ENCODE results near the gene PARN. TPM values are rescaled to one million over a fixed set of nuclear protein-coding genes. Genes with fewer than 3 reads are reported as not detected.

The PARN gene
- total and polyA plus RNA-seq, 9 of the 15 experiments (the other 6 are each of a cell fraction or from before 2014, with no cell fraction given) = 9.6 to 51.3 (median 40.4) TPM

- TF ChIP-seq GTF3C2 (IDR thresholded peaks at IDR 0.05; ENCODE audit: borderline replicate concordance, extremely low read depth, insufficient read length) = no peak
- TF ChIP-seq TEAD4 (IDR thresholded peaks at IDR 0.05; ENCODE audit: low read length) = no peak
- no peak for TF ChIP-seq TEAD4 (CRISPR knock-in tag; IDR thresholded peaks at IDR 0.05; ENCODE audit: borderline replicate concordance)
- no peak for TF ChIP-seq CHD7 (IDR thresholded peaks at IDR 0.05; ENCODE audit: low read depth, low read length)
- TF ChIP-seq SLC30A9 (CRISPR knock-in tag; IDR thresholded peaks at IDR 0.05) = no peak
- peak; percentile 10; the same call in 1 of the 2 replicates for TF ChIP-seq LCOR (CRISPR knock-in tag; IDR thresholded peaks at IDR 0.05)
- peak; percentile 51 for TF ChIP-seq RBBP5 (IDR thresholded peaks at IDR 0.05; ENCODE audit: borderline replicate concordance, insufficient read depth, low read length, poor library complexity, severe bottlenecking)
- TF ChIP-seq THRA (IDR thresholded peaks at IDR 0.05) = no peak
Measured at GRCh38 chr16:14632693-14633569, 2.9 kb upstream of the PARN start, which contains the start of gene BFAR (continued).

Data from K562 (cell line).